Activated gamma-delta T cell treated with Interleukin-2 at 50 U/mL for 16 hours (primary cell): ENCODE data around the gene KIF25.

ENCODE experiments used
- DNase-seq: peaks from one replicate; pipeline ENCODE4 v3.0.0-alpha.2; 2020

The KIF25 gene

DNA sequence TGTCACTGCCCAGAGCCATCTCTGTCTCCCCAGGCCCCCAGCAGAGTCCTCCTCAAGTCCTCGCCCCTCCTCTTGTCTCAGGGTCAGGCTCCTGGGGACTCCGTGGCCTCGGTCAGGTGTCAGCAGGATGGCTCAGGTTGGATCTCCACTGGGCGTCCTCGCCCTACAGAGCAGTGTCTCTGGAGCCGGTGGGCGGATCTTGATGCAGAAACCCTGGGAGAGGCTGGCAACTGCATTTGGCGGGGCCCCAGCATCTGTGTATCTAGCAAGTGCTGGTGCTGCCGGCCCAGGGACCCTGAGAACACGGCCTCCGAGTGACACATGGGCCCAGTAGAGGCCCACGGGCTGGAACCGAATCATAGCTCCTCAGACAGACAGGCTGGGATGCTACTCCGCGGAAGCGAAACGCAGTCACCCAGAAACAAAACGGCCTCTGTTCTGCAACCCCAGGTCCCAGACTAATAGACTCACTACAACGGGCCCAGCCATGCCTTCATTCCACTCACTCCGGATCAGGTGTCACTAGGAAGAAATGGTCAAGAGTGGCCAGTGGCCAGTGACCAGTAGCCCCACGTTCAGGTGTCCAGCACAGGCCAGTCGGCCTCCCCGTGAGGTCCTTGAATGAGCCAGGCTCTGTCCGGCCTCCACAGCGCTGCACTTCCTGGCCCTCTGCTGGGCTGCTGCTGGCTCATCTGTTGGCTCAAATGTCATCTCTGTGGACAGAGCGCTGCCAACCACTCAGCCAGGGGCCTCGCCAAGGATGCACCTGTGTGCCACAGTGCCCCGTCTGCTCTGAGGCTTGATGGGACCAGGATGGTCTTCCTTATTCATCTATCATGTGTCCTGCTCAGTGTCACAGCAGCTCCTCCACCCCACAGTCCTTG, 94.2 kb downstream of the KIF25 start:
- DNase-seq, result no peak

- DNase-seq, result no peak
Measured at GRCh38 chr6:168092541-168092940, 95.1 kb downstream of the KIF25 start.

DNA sequence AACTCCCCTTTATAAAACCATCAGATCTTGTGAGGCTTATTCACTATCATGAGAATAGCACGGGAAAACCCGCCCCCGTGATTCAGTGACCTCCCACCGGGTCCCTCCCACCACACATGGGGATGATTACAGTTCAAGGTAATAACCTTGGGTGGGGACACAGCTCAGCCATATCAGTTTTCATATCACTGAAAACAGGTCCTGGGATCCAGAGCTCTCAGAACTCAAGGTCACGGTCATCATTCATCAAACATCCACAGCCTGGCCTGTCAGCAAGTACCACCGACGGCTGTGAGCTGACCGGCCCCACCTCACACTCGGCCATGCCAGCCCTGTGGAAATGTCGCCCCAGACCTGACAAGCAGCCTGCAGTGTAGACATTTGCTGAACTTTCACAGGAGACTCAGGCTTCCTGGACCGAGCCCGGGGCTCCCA, 95.6 kb downstream of the KIF25 start:
- DNase-seq, result no peak

DNA sequence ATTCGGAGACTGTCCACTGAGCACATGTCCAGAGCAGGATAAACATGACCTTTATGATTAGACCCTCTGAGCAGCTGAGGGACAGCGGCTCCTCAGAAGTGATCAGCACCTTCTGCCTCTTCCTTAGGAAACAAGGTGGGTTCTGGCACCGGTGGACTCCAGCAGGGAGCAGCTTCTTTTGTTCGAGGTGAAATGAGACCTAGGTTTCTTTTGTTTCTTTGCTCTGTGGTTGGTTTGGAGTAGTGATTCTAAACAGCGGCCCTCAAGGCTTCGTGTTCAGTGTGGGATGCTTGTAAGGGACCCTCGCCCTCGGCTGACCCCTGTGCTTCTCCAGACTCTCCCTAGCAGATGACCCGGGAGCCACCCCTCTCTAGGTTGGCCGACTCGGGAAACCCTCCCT, 96.2 kb downstream of the KIF25 start:
- no peak for DNase-seq
